NCI-H2171 (cell line): ENCODE data around the gene RNF141.

Source experiments
- DNase-seq: peaks from one replicate; lab custom pipeline; 2025; lab: John Stamatoyannopoulos, UW

The RNF141 gene

GRCh38 chr11:10480760-10481159 lies 60.2 kb downstream of the RNF141 start:
- no peak for DNase-seq

- DNase-seq, result no peak
Measured at GRCh38 chr11:10480026-10480425, 61.0 kb downstream of the RNF141 start.

GRCh38 chr11:10478574-10479550 lies 62.1 kb downstream of the RNF141 start:
- DNase-seq, result no peak

- no peak for DNase-seq
Measured at GRCh38 chr11:10478066-10478465, 62.9 kb downstream of the RNF141 start.

GRCh38 chr11:10477690-10478046 lies 63.3 kb downstream of the RNF141 start:
- no peak for DNase-seq

GRCh38 chr11:10476927-10477689 lies 63.9 kb downstream of the RNF141 start:
- no peak for DNase-seq

- DNase-seq, result no peak
Measured at GRCh38 chr11:10476342-10476741, 64.6 kb downstream of the RNF141 start.

- no peak for DNase-seq
Measured at GRCh38 chr11:10474551-10474950, 66.4 kb downstream of the RNF141 start.

- DNase-seq, result no peak
Measured at GRCh38 chr11:10473371-10473770, 67.6 kb downstream of the RNF141 start.

- no peak for DNase-seq
Measured at GRCh38 chr11:10462746-10463300, 78.2 kb downstream of the RNF141 start.
